GM21723 (cell line): ENCODE measurements around the gene ZFC3H1.
A peak's percentile ranks its signal among the peaks of the same experiment; 100 is the strongest.

Experiments used
- ATAC-seq: cut with Tn5 transposase; IDR thresholded peaks from one replicate; pipeline ENCODE4 v1.9.1; 2021; ENCODE audit warnings: mild to moderate bottlenecking, moderate library complexity; ENCODE audit not compliant: unreplicated experiment

ZFC3H1 gene

GRCh38 chr12:71641390-71641789 is 22.3 kb downstream of the ZFC3H1 start:
- no peak for ATAC-seq

- ATAC-seq: no peak
Observed at GRCh38 chr12:71640316-71640715, 23.3 kb downstream of the ZFC3H1 start.

GRCh38 chr12:71639341-71639760 is 24.3 kb downstream of the ZFC3H1 start:
- no peak for ATAC-seq

GRCh38 chr12:71638499-71638898 is 25.1 kb downstream of the ZFC3H1 start:
- ATAC-seq: no peak

GRCh38 chr12:71636704-71637115 is 26.9 kb downstream of the ZFC3H1 start:
- peak; percentile 74 for ATAC-seq

GRCh38 chr12:71627438-71628002 is 36.1 kb downstream of the ZFC3H1 start:
- no peak for ATAC-seq

- no peak for ATAC-seq
Observed at GRCh38 chr12:71626768-71627167, 36.9 kb downstream of the ZFC3H1 start.

GRCh38 chr12:71626098-71626497 is 37.5 kb downstream of the ZFC3H1 start:
- ATAC-seq: peak; percentile 81

GRCh38 chr12:71625476-71625875 is 38.2 kb downstream of the ZFC3H1 start:
- no peak for ATAC-seq

- no peak for ATAC-seq
Observed at GRCh38 chr12:71621938-71622337, 41.7 kb downstream of the ZFC3H1 start.

GRCh38 chr12:71610031-71610795 is 53.4 kb downstream of the ZFC3H1 start:
- no peak for ATAC-seq

- no peak for ATAC-seq
Observed at GRCh38 chr12:71607494-71608330, 55.9 kb downstream of the ZFC3H1 start.

GRCh38 chr12:71605039-71605438 is 58.6 kb downstream of the ZFC3H1 start:
- ATAC-seq: no peak

GRCh38 chr12:71602761-71603577 is 60.7 kb downstream of the ZFC3H1 start:
- no peak for ATAC-seq

- no peak for ATAC-seq
Observed at GRCh38 chr12:71601546-71601945, 62.1 kb downstream of the ZFC3H1 start.

GRCh38 chr12:71599210-71599609 is 64.4 kb downstream of the ZFC3H1 start:
- no peak for ATAC-seq

GRCh38 chr12:71594214-71594948 is 69.3 kb downstream of the ZFC3H1 start:
- ATAC-seq: no peak

- ATAC-seq: no peak
Observed at GRCh38 chr12:71592841-71593240, 70.8 kb downstream of the ZFC3H1 start.

- no peak for ATAC-seq
Observed at GRCh38 chr12:71591601-71592000, 72.0 kb downstream of the ZFC3H1 start.

GRCh38 chr12:71589478-71589881 is 74.2 kb downstream of the ZFC3H1 start:
- no peak for ATAC-seq
